GDM1 (cell line): ENCODE measurements around the gene NPTX1.

Source experiments
- DNase-seq: peaks from one replicate; lab custom pipeline; 2025; lab: John Stamatoyannopoulos, UW

Gene NPTX1

DNA sequence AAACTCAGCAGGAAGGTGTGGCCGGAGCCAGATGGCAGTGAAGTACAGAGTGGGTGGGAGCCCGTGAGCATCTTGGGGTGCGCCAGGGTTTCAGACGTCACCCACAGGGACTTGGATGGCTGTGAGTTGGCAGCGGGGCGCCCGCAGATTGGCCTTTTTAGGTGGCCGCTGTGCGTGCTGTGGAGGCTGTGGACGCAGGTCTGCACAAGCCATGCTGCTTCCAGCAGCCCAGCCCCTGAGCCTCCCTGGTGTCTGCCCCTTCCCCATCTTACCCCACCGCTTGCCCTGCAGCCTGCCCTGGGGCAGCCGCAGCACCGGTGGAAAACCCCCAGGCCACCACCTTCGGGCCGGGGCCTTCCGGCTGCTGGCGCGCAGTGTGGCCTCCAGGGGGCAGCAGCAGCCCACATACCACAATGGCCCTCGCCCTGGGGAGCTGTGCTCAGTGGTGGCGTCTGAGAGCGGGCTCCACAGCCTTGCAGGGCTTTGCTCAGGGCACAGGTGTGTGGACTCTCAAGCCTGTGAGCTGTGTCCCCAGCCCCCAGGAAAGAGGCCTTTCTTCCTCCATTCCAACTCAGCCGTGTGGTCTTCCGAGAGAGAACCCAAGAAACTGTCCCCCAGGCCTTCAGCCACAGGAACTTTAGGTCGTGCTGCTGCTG, 49.6 kb downstream of the NPTX1 start:
- DNase-seq = peak; percentile 55

DNA sequence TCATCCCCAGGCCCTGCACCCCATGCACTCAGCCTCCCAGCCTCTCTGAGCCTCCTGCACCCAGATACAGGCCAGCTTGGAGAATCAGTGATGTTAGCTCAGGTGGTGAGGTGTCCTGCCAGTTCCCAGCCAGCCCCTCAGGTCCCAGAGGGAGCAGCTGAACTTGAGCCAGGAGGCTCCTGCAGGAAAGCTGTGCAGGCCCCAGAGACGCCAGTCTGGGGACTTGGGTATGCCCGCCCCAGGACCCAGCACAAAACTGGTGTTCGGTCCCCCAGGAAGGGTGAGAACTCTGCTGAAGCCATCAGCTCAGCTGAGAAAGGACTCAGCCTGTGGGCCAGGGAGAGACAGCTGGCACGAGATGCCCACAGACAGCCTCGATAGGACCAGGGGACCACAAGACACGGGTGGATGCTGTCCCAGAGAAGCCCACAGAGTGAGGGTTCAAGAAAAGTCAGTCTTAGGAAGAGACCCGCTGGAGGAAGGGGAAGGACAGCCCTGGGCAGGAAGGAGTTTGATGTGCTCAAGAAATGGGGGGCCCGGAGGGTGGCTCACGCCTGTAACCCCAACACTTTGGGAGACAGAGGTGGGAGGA, 50.5 kb downstream of the NPTX1 start:
- no peak for DNase-seq

DNA sequence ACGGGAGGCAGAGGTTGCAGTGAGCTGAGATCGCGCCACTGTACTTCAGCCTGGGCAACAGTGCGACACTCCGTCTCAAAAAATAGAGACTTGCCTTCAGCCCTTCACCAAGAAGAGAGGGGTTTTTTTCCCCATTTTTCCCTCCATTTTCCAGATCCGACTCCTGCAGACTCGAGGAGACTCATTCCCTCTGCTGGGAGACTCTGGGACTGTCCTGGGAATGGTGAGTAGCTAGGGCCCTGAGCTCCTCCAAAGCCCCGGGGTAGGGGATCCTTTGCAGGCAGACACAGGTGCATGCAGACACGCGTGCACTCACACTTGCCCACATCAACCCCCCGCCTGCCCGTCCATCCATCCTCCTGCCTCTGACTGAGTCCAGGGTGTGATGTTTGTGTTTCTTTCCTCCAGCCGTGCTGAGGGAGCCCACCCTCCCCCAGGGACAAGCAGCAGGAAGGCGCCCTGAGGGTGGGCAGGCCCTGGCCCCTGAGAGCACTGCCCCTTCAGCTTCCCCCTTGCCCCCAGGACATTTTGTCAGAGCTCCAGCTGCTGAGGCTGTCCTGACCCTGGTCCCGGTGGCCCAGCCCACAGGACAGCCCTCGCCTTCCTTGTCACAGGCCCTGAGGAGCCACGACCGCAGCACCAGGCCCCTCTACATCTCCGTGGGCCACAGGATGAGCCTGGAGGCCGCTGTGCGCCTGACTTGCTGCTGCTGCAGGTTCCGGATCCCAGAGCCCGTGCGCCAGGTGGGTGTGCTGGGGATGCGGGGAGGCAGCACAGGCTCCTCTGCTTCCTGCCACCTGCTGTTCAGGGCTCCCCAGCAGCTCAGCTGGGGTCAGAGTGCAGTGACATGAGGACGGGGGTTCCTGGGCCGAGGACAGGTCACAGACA, 51.3 kb downstream of the NPTX1 start:
- no peak for DNase-seq

DNA sequence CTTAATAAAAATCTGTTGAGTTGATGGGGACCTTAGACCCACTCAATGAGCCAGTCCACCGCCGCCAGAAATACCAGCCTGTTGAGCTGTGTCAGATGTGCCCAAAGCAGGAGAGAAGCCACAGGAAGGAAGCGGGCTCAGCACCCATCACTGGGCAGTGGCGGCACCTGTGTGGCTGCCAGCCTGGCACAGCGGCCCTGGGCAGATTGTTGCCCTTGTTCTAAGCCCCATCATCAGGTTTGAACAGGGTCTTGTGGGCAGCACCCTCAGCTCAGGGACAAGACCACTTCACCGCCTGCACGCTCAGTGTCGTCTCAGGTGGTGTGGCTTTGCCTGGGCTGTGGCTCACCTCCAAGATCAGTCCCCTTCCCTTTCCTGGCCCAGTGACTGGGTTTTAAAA, 52.1 kb downstream of the NPTX1 start:
- DNase-seq = no peak

GRCh38 chr17:80423536-80424225, 52.7 kb downstream of the NPTX1 start:
- DNase-seq = no peak

DNA sequence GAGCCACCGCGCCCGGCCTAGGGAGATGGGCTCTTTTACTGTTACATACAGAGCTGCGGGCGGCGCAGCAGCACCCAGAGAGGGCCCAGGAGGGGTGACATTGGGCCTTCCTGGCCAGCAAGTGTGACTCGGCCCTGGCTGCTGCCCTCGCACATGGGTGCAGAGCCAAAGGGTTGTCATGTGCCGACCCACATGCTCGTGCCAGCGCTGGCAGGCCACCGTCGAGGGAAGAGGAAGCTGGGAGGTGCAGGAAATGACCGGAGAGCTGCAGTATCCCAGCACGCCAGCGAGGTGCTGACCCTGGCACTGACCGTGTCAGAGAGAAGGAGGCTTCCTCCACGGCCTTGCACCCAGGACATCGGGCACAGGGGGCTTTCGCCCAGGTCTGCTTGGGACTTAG, 53.4 kb downstream of the NPTX1 start:
- no peak for DNase-seq

- DNase-seq = no peak
Measured at GRCh38 chr17:80422276-80422675, 54.1 kb downstream of the NPTX1 start.

DNA sequence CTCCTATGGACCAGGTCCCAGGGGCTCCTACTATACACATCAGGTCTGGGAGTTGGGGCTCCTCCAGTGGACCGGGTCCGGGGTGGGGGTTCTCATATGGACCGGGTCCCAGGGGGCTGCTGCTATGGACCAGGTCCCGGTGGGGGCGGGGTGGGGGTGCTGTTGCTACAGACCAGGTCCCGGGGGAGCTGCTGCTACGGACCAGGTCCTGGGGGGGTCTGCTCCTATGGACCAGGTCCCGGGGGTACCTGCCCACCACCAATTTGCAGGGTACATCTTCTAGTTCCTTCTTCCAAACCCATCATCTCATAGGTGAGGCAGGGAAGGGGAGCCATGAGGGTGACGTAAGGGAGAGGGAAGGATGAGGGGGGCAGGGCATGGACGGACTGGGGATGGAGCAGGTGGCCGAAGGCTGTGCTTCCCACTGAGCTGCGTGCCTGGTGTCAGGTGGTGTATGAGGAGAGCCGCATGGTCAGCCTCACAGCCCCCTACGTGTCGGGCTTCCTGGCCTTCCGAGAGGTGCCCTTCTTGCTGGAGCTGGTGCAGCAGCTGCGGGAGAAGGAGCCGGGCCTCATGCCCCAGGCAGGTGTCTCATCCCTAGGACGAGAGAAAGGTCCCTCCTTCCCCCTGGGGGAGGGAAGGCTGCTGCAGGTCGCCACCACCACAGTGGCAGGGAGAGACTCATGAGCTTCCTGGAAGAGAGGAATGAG, 54.9 kb downstream of the NPTX1 start:
- DNase-seq = no peak

DNA sequence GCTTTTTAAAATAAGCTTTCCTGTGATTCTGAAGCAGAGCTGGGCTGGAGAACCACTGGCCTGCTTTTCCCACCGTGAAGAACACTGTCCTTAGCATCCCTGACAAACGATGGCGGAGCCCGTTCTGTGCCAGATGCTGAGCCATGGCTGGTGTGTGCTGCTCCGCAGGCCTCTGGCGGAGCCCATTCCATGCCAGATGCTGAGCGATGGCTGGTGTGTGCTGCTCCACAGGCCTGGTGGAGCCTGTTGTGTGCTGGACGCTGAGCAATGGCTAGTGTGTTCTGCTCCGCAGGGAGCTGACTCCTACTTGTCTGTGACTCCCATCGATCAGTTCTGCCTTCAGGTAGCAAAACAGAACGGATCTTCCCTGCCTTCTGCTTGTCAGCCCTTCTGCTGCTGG, 57.2 kb downstream of the NPTX1 start:
- no peak for DNase-seq

DNA sequence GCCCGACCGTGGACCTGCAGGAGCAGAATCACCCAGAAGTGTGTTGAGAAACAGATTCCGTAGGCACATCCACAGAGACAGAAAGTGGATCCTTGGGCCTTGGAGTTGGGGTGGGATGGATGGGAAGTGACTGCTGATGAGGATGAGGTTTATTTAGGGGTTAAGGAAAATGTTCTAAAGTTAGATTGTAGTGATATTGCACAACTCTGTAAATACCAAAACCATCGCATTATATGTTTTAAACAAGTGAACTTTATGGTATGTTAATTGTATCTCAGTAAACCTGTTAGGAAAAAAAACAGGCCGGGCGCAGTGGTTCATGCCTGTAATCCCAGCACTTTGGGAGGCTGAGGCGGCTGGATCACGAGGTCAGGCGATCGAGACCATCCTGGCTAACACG, 57.8 kb downstream of the NPTX1 start:
- DNase-seq = no peak
